Osteoblast (primary cell): ENCODE data around the gene BCAP31. TPM values are rescaled to one million over a fixed set of nuclear protein-coding genes. Genes with fewer than 3 reads are reported as not detected.

Experiments used
- DNase-seq: peaks from one replicate; pipeline ENCODE4 v3.0.0; 2011; ENCODE audit warnings: low spot score, mixed read lengths; ENCODE audit not compliant: insufficient read length; ENCODE audit errors: missing footprints
- H2AFZ ChIP-seq: 2 replicates; pipeline ENCODE4 v1.6.0; 2011; ENCODE audit warnings: mild to moderate bottlenecking, low read length
- H3K27ac ChIP-seq: 2 replicates; pipeline ENCODE4 v1.5.1; 2011; ENCODE audit warnings: mild to moderate bottlenecking, low read depth, low read length, moderate library complexity
- H3K27me3 ChIP-seq: 2 replicates; pipeline ENCODE4 v1.6.0; 2012; ENCODE audit warnings: mild to moderate bottlenecking, control low read depth, inconsistent platforms, low read length, moderate library complexity; ENCODE audit not compliant: insufficient read depth
- H3K36me3 ChIP-seq: 2 replicates; pipeline ENCODE4 v1.5.1; 2011; ENCODE audit warnings: mild to moderate bottlenecking, low read length, control low read depth, moderate library complexity; ENCODE audit not compliant: insufficient read depth
- H3K4me1 ChIP-seq: 2 replicates; pipeline ENCODE4 v1.5.1; 2011; ENCODE audit warnings: mild to moderate bottlenecking, low read length, control low read depth, moderate library complexity; ENCODE audit not compliant: insufficient read depth
- H3K4me2 ChIP-seq: 2 replicates; pipeline ENCODE4 v1.6.0; 2011; ENCODE audit warnings: mild to moderate bottlenecking, low read length; ENCODE audit not compliant: insufficient read depth
- H3K4me3 ChIP-seq: fragments of 200-600 bp; sonication (generic); 3 replicates; pipeline ENCODE4 v1.5.1; 2012; ENCODE audit warnings: mild to moderate bottlenecking, low read length, inconsistent platforms; ENCODE audit not compliant: insufficient read depth
- H3K79me2 ChIP-seq: 2 replicates; pipeline ENCODE4 v1.6.0; 2012; ENCODE audit warnings: mild to moderate bottlenecking, low read length, control low read depth, inconsistent platforms; ENCODE audit not compliant: insufficient read depth
- H3K9me3 ChIP-seq: 2 replicates; pipeline ENCODE4 v1.5.1; 2011; ENCODE audit warnings: low read depth, low read length, control low read depth
- H4K20me1 ChIP-seq: 2 replicates; pipeline ENCODE4 v1.6.0; 2012; ENCODE audit warnings: mild to moderate bottlenecking, low read length, control low read depth; ENCODE audit not compliant: insufficient read depth
- total RNA-seq: library from RNA; depleted of rRNA; stranded (reverse); fragments of >200 nt; gene quantifications from 2 replicates; pipeline ENCODE4 v1.2.3, GENCODE V29; 2012
- TF ChIP-seq, protein P1 (sequence below): IDR thresholded peaks from 2 replicates; pipeline ENCODE4 v1.5.1; 2011; ENCODE audit warnings: mild to moderate bottlenecking, low read depth, low read length, moderate library complexity; ENCODE audit errors: extremely low read depth

BCAP31 gene
- total RNA-seq, 1 donor, result 118 TPM

DNA sequence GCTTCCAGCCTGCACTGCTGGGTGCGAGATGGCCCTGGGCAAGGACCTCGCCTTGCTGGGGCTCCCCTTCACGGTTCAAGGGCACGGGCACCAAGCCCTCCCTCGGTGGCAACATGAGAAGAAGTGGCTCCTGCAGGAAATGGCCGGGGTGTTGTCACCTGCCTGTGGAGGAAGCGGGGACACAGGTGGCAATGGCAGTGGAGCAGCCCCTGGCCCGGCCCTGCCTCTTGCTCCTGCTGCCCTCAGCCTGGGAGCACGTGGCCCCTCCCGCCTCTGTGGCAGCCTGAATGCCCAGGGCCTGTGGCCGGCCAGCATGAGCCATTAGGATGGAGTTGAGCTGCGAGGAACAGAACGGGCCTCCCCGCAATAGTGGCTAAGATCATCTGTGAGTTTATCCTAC lies 17.3 kb upstream of the BCAP31 start:
- Histone ChIP-seq H3K4me3 (no peak overlapping the region), H3K4me2 (no peak overlapping the region), H3K79me2 (no peaks in the 10 kb centered on the region), H2AFZ (no peak overlapping the region), H3K27ac (no peak overlapping the region), H3K4me1 (no peaks in the 10 kb centered on the region), H4K20me1 (no peaks in the 10 kb centered on the region), H3K36me3 (no peaks in the 10 kb centered on the region), H3K9me3 (no peaks in the 10 kb centered on the region), H3K27me3 (no peaks in the 10 kb centered on the region)
- no peak for DNase-seq
- TF ChIP-seq, protein P1, sequence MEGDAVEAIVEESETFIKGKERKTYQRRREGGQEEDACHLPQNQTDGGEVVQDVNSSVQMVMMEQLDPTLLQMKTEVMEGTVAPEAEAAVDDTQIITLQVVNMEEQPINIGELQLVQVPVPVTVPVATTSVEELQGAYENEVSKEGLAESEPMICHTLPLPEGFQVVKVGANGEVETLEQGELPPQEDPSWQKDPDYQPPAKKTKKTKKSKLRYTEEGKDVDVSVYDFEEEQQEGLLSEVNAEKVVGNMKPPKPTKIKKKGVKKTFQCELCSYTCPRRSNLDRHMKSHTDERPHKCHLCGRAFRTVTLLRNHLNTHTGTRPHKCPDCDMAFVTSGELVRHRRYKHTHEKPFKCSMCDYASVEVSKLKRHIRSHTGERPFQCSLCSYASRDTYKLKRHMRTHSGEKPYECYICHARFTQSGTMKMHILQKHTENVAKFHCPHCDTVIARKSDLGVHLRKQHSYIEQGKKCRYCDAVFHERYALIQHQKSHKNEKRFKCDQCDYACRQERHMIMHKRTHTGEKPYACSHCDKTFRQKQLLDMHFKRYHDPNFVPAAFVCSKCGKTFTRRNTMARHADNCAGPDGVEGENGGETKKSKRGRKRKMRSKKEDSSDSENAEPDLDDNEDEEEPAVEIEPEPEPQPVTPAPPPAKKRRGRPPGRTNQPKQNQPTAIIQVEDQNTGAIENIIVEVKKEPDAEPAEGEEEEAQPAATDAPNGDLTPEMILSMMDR, result no peak

DNA sequence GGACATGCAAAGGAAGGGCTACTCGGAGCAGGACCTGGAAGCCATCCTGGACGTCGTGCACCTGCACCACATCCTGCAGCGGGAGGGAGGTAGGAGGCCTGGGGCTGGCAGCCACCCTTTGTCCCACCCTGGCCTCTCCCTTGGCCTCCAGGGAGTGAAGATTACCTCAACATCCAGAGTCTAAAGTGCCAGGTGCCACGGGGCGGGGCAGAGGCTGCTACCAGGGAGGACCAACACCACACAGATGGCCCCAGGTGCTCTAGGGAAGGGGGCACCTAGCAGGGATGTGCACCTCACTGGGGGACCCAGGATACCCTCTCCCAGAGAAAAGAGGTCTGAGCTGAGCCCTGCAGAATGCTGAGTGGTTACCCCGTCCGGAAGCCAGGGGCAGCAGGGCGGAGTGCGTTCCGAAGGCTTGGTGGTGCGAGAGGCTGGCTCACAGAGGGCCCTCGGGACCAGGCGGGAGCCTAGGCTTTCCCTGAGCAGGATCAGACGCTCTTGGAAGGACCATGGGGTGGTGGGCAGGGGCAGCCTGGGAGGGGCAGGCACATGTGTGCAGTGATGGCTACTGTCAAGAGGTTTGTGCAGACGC lies 16.5 kb upstream of the BCAP31 start:
- TF ChIP-seq, protein P1, result no peak
- peak; percentile 37 for DNase-seq
- Histone ChIP-seq H4K20me1 (no peaks in the 10 kb centered on the region), H3K36me3 (no peaks in the 10 kb centered on the region), H3K4me3 (no peak overlapping the region), H3K4me1 (no peaks in the 10 kb centered on the region), H3K27ac (no peak overlapping the region), H3K79me2 (no peaks in the 10 kb centered on the region), H2AFZ (no peak overlapping the region), H3K4me2 (no peak overlapping the region), H3K27me3 (no peaks in the 10 kb centered on the region), H3K9me3 (no peaks in the 10 kb centered on the region)

DNA sequence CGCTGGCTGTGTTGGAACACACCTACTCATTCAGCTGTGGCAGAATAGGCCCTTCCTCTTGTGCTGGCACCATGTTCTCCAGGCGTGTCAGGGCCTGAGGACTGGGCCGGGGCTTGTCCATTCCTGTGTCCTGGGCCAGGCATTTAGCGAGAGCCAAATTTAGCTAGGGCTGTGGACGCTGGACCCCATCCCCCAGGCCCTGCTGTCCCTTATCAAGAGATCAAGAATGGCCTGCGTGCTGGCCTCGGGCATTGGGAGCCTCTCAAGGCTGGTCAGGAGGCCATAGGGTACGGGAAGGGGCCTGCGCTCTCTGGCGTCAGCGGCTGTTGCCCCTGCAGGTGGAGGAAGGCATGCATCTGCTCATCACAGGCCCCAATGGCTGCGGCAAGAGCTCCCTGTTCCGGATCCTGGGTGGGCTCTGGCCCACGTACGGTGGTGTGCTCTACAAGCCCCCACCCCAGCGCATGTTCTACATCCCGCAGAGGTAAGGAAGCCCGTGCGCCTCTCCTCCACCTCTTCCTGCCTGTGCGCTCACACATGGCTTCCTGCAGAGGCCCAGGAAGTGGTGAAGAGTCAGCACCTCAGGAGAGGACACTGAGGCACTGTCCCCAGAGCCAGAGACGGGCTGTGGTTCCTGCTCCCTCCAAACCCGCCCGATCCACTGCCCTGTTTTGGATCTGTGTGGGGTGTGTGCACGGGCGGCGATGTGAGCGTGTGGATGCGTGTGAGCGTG lies 15.7 kb upstream of the BCAP31 start:
- H3K27me3 ChIP-seq, result no peaks in the 10 kb centered on the region
- TF ChIP-seq, protein P1, result no peak
- no peak overlapping the region for H3K27ac ChIP-seq
- H4K20me1 ChIP-seq, result no peaks in the 10 kb centered on the region
- no peak overlapping the region for H3K4me3 ChIP-seq
- no peaks in the 10 kb centered on the region for H3K79me2 ChIP-seq
- no peaks in the 10 kb centered on the region for H3K9me3 ChIP-seq
- DNase-seq, result peak; percentile 69
- no peaks in the 10 kb centered on the region for H3K4me1 ChIP-seq
- H2AFZ ChIP-seq, result no peak overlapping the region
- H3K36me3 ChIP-seq, result no peaks in the 10 kb centered on the region
- H3K4me2 ChIP-seq, result no peak overlapping the region

DNA sequence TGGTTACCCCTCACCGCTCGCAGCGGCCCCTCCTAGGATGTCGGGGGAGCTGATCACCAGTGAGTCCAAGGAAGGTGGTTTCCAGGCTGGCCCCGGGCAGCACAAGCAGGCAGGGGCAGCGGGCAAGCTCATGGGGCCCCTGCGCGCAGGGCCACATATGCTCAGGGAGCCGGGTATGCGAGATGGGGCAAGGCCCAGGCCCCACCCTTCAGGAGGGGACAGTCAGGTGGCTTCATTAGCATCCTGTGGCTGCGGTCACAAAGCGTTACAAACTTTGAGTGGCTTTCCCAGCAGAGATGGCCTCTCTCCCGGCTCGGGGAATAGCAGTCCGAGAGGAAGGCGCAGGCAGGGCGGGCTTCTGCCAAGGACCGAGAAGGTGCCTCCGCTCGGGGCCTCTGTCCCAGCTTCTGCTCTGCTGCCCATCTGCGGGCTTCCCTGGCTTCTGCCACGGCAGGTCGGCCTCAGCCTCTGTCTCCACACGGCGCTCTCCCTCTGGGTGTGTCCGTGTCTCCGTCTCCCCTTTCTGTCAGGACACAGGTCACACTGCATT lies 13.9 kb upstream of the BCAP31 start:
- Histone ChIP-seq H3K4me2 (no peak overlapping the region), H3K79me2 (no peaks in the 10 kb centered on the region), H4K20me1 (peaks cover 6% of the 10 kb centered on the region), H3K27ac (no peak overlapping the region), H3K27me3 (no peaks in the 10 kb centered on the region), H3K9me3 (no peaks in the 10 kb centered on the region), H3K4me1 (no peaks in the 10 kb centered on the region), H2AFZ (no peak overlapping the region), H3K36me3 (no peaks in the 10 kb centered on the region), H3K4me3 (no peak overlapping the region)
- peak; percentile 78 for DNase-seq
- TF ChIP-seq, protein P1, result no peak
